Neural crest cell (in vitro differentiated cells): ENCODE data around the gene ZNF254. TPM values are rescaled to one million over a fixed set of nuclear protein-coding genes. Genes with fewer than 3 reads are reported as not detected.

ENCODE experiments used
- DNase-seq: peaks from one replicate; pipeline ENCODE4 v3.0.0; 2021; ENCODE audit warnings: low read depth, mixed read lengths, low spot score
- H3K27ac Mint-ChIP-seq: one replicate; pipeline ENCODE4 v1.8.0; 2021; ENCODE audit warnings: mild to moderate bottlenecking, mixed read lengths; ENCODE audit not compliant: unreplicated experiment
- H3K27me3 Mint-ChIP-seq: 2 replicates; pipeline ENCODE4 v1.8.0; 2021; ENCODE audit warnings: low read depth, mild to moderate bottlenecking, mixed read lengths
- H3K36me3 Mint-ChIP-seq: 2 replicates; pipeline ENCODE4 v1.8.0; 2021; ENCODE audit warnings: low read depth, mild to moderate bottlenecking, mixed read lengths
- H3K4me1 Mint-ChIP-seq: 2 replicates; pipeline ENCODE4 v1.8.0; 2021; ENCODE audit warnings: mixed read lengths
- H3K4me3 Mint-ChIP-seq: one replicate; pipeline ENCODE4 v1.8.0; 2021; ENCODE audit warnings: mild to moderate bottlenecking, mixed read lengths
- H3K9me3 Mint-ChIP-seq: 2 replicates; pipeline ENCODE4 v1.8.0; 2021; ENCODE audit warnings: mixed read lengths
- total RNA-seq: library from RNA; stranded (reverse); gene quantifications from 2 replicates; pipeline ENCODE4 v1.2.1, GENCODE V29; 2021
- TF ChIP-seq, protein P1 (sequence below): fragments of 200-600 bp; sonication (generic); conservative IDR thresholded peaks from 2 replicates; pipeline ENCODE4 v1.5.0; 2021; ENCODE audit warnings: antibody characterized with exemption, mild to moderate bottlenecking

Gene ZNF254
- total RNA-seq, 1 donor from 2014 or later: 36.8 TPM

GRCh38 chr19:24064175-24064574, 22.8 kb upstream of the ZNF254 start:
- no peaks in the 10 kb centered on the region for H3K9me3 Mint-ChIP-seq
- H3K27me3 Mint-ChIP-seq: no peaks in the 10 kb centered on the region
- DNase-seq: no peak
- H3K36me3 Mint-ChIP-seq: peaks cover 36% of the 10 kb centered on the region
- TF ChIP-seq, protein P1, sequence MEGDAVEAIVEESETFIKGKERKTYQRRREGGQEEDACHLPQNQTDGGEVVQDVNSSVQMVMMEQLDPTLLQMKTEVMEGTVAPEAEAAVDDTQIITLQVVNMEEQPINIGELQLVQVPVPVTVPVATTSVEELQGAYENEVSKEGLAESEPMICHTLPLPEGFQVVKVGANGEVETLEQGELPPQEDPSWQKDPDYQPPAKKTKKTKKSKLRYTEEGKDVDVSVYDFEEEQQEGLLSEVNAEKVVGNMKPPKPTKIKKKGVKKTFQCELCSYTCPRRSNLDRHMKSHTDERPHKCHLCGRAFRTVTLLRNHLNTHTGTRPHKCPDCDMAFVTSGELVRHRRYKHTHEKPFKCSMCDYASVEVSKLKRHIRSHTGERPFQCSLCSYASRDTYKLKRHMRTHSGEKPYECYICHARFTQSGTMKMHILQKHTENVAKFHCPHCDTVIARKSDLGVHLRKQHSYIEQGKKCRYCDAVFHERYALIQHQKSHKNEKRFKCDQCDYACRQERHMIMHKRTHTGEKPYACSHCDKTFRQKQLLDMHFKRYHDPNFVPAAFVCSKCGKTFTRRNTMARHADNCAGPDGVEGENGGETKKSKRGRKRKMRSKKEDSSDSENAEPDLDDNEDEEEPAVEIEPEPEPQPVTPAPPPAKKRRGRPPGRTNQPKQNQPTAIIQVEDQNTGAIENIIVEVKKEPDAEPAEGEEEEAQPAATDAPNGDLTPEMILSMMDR: no peak
- no peak overlapping the region for H3K4me3 Mint-ChIP-seq
- H3K4me1 Mint-ChIP-seq: no peaks in the 10 kb centered on the region
- H3K27ac Mint-ChIP-seq: no peak overlapping the region

GRCh38 chr19:24065243-24065642, 21.7 kb upstream of the ZNF254 start:
- H3K36me3 Mint-ChIP-seq: peaks cover 32% of the 10 kb centered on the region
- H3K4me1 Mint-ChIP-seq: no peaks in the 10 kb centered on the region
- H3K9me3 Mint-ChIP-seq: no peaks in the 10 kb centered on the region

GRCh38 chr19:24065865-24066604, 21.0 kb upstream of the ZNF254 start:
- no peak for DNase-seq
- no peaks in the 10 kb centered on the region for H3K4me1 Mint-ChIP-seq
- no peaks in the 10 kb centered on the region for H3K9me3 Mint-ChIP-seq
- H3K27ac Mint-ChIP-seq: no peak overlapping the region
- TF ChIP-seq, protein P1: no peak
- no peak overlapping the region for H3K4me3 Mint-ChIP-seq
- H3K36me3 Mint-ChIP-seq: peaks cover 24% of the 10 kb centered on the region
- H3K27me3 Mint-ChIP-seq: no peaks in the 10 kb centered on the region

More at GRCh38 chr19:24065243-24065642, 21.7 kb upstream of the ZNF254 start:
- Mint-ChIP-seq H3K27ac (no peak overlapping the region), H3K4me3 (no peak overlapping the region), H3K27me3 (no peaks in the 10 kb centered on the region)
- no peak for DNase-seq
- TF ChIP-seq, protein P1: no peak

- Mint-ChIP-seq H3K4me3 (no peak overlapping the region), H3K9me3 (peaks cover 3% of the 10 kb centered on the region), H3K4me1 (peaks cover 8% of the 10 kb centered on the region), H3K27me3 (no peaks in the 10 kb centered on the region), H3K36me3 (peaks cover 49% of the 10 kb centered on the region), H3K27ac (no peak overlapping the region)
- TF ChIP-seq, protein P1: no peak
- no peak for DNase-seq
Observed at GRCh38 chr19:24069905-24070657, 16.9 kb upstream of the ZNF254 start.

DNA sequence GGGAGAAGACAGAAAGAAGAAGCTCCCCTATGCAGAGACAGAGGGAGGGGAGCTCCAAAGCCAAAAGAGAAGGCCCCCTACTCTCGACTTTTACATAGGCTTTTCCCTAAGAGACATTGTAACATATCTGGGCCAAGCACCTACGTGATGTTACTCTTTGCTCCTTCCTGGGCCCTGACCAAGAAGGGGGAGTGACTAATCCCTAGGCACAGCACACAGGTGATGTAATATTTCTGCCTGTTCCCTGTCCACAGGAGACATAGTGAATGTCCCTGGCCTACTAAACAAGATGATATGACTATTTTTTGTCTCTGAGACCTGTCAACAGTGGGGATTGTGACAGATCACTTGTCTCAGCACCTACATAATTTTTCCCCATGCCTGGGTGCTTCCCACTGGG, 15.9 kb upstream of the ZNF254 start:
- Mint-ChIP-seq H3K9me3 (peaks cover 3% of the 10 kb centered on the region), H3K27me3 (no peaks in the 10 kb centered on the region), H3K4me3 (no peak overlapping the region), H3K27ac (no peak overlapping the region), H3K36me3 (peaks cover 54% of the 10 kb centered on the region), H3K4me1 (peaks cover 18% of the 10 kb centered on the region)
- TF ChIP-seq, protein P1: no peak
- no peak for DNase-seq
